Iris pigment epithelial cell (primary cell): ENCODE data around the gene ZCWPW1.
"Not testable (repeated sequence)": the region's sequence is repeated elsewhere in the genome, so short reads cannot be mapped to it uniquely, and the experiment has no call there.

Experiments used
- DNase-seq: peaks from one replicate; pipeline ENCODE4 v3.0.0-alpha.2; 2011; ENCODE audit warnings: low read depth

The ZCWPW1 gene

DNA sequence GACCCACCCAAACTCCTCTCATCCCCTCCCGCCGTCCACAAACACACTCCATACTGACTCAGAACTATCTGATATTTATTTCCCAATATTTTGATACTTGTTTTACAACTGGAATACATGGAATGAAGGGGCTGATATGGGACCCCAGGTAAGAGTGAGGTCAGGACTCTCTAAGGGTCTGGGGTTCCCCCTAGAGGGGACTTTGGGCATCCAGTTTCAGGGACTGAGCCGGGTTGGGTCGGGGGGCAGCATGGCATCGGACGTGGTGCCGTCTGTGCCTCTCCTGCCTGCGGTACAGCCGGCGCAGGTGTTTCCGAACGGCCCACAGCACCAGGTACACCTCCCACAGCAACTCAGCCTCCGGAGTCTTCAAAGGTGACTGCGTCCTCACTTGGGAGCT lies 28.1 kb upstream of the ZCWPW1 start:
- no peak for DNase-seq

DNA sequence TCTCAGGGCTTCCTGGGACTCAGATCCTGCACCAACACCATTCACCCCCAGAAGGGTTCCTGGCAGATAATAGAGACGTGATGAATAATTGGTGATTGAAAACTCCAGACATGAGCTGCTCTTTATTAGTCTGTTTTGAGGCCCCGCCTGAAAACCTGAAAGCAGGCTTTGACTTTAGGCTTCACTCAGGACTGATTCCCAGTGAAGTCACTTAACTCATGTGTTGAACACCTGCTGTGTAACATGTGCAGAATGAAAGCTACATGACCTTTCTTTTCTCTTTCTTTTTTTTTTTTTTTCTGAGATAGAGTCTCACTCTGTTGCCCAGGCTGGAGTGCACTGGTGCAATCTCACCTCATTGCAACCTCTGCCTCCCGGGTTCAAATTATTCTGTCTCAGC lies 26.7 kb upstream of the ZCWPW1 start:
- no peak for DNase-seq

DNA sequence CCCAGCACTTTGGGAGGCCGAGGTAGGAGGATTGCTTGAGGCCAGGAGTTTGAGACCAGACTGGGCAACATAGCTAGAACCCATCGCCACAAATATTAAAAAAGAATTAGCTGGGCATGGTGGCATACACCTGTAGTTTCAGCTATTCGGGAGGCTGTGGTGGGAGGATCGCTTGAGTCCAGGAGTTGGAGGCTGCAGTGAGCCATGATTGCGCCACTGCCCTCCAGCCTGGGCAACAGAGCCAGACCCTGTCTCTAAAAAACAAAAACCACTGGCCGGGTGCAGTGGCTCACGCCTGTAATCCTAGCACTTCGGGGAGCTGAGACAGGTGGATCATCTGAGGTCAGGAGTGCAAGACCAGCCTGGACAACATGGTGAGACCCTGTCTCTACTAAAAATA lies 25.4 kb upstream of the ZCWPW1 start:
- DNase-seq = not testable (repeated sequence)

DNA sequence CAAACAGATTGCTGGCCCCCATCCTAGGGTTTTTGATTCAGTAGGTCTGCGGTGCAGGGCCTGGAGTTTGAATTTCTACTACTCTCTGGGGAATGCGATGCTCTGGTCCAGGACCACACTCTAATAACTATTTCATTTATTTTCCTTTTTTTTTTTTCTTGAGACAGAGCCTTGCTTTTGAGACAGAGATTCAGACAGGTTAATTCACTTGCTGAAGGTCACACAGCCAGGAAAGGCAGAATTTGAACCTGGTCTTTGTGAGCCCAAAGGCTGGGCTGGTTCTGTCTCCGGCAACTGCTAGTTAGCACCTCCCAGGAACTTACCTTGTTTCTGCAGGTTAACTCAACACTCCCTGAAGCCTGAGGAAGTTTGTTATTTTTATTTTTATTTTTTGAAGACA lies 24.0 kb upstream of the ZCWPW1 start:
- DNase-seq = no peak

DNA sequence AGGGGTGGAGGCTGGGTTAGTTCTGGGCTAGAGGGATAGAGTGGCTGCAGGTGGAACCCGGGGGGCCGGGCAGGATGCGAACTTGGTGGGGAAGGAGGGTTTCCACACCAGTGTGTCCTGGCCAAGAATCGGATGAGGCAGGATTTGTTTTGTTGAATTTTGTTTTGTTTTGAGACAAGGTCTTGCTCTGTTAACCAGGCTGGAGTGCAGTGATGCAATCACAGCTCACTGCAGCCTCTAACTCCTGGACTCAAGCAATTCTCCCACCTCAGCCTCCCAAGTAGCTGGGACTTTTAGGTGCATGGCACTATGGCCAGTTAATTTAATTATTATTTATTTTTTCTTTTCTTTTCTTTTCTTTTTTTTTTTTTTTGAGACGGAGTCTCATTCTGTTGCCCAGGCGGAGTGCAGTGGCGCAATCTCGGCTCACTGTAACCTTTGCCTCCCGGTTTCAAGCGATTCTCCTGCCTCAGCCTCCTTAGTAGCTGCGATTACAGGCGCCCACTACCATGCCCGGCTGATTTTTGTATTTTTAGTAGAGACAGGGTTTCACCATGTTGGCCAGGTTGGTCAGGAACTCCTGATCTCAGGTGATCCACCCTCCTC lies 20.8 kb upstream of the ZCWPW1 start:
- peak; percentile 19 for DNase-seq

DNA sequence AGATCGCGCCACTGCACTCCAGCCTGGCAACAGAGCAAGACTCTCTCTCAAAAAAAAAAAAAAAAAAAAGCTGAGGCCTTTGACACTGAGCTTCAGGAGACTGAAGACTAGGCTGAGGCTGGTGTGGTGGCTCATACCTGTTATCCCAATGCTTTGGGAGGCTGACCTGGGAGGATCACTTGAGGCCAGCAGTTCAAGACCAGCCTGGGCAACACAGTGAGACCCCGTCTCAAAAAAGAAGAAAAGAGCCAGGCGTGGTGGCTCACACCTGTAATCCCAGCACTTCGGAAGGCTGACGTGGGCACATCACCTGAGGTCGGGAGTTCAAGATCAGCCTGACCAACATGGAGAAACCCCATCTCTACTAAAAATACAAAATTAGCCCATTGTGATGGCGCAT lies 18.9 kb upstream of the ZCWPW1 start:
- DNase-seq = not testable (repeated sequence)

DNA sequence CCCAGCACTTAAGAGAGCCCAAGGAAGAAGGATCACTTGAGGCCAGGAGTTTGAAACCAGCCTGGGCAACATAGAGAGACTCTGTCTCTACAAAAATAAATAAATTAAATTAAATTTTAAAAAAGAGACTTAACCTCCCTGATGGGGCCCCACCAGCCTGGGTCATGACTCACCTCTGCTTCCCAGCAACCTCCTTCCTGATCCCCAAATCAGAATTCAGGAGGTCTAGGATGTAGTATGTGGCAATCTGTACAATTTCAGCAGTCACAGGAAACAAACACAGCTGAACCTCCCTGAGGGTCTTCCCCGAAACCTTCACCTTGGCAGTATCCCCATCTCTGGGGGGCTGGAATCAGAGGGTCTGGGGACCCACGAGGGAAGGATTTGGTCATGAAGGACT lies 17.5 kb upstream of the ZCWPW1 start:
- peak; percentile 53 for DNase-seq

DNA sequence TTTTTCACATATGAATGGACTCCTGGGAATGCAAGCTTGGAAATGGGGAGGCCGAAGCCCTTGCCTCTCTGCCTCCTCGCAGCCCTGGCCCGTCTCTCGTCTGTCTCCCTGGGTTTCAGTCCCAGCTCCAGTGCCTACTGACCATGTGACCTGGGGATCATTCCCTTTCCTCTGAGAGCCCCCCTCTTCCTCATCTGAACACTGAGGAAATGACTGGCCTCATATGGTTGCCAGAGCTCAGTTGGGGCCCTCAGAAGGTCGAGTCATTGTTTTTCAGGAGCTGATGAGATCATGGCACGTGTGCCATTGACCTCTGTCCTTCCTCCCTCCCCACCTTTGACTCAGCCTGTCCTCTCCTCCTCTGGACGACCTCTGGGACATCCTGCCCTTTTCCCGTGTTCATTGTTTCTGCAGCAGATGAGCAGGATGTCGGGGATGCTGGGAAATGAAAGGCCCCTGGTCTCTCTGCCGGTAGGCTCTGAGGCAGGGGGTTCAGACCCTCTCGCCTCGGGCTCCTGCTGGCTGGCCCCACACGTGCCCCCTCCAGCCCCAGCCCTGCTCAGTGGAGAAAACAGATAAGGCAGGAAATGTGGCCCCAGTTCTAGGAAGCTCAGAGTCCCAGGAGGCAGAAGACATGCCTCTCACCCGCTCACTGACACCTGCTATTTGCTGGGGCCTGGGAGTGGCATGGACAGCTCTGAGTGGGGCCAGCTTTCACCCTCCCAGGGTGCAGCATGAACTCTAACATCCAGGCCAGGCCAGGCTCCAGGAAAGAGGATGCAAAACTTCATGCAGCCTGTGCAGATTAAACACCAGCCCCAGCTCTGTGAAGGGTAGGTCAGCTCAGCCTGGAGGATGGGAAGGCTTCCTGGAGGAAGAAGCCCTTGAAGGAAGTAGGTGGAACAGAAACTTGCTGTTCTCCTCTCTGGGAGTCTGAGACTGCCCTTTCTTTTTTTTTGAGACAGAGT lies 16.1 kb upstream of the ZCWPW1 start:
- DNase-seq = peak; percentile 68

DNA sequence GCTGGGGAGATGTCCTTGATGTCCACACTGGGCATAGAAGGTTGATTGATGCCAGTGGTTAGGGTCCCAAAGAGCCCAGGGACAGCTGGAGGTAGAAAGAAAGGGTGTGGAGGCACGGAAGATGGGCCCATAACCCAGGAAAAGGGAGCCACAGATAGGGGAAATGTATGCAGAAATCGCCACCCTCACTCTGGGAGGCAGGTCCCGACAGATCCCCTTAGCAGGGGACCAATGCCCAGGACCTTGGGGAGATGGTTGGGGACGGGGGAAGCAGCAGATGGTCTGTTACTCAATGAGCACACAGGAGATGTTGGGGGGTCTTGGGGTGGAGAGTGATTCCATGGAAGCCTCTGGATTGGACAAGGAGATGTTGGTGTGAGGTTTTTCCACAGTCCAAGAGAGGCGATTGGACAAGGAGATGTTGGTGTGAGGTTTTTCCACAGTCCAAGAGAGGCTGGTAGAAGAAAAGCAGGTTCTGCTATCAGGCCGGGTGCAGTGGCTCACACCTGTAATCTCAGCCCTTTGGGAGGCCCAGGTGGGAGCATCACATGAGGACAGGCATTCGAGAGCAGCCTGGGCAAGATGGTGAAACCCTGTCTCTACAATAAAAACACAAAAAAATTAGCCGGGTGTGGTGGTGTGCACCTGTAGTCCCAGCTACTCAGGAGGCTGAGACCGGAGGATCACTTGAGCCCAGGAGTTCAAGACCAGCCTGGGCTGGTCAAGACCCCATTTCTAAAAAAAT lies 14.8 kb upstream of the ZCWPW1 start:
- no peak for DNase-seq

DNA sequence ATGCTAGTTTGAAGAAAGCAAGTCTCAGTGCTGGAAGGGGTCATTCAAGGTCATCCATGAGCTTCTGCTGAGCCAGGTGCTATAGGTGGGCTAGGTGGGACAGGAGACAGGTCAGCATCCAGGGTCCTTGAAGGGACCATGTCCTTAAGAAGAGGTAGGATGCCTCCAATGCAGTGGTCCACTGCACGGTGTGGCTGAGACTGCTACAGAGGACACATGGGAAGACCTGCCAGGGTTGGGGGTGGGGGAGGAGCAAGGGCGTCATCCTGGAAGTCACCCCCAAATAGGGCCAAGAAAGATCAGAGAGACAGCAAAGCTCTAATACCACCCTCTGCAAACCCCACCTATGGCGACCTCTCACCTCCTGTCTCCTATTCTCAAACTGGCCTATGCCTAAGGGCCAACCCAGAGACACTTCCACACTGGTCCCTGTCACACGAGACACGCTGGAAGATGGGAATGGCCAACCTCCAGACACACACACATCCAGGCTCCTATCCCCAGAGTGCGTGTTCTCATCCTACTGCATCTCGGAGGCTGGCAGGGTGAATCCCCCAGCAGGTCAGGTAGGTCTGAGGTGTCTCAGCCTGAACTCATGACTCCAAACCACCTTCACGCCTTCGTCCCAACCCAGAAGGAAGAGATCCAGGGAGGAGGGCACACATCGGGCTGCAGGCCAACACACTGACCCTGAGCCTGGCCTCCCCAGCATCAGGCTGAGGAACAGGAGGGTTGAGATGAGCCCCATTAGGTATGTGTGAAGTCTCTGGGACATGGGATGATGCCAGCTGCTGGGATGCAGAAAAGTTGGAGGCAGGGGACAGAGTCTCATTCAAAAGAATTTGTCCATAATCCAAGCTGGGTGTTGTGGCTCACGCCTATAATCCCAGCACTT lies 13.4 kb upstream of the ZCWPW1 start:
- no peak for DNase-seq

DNA sequence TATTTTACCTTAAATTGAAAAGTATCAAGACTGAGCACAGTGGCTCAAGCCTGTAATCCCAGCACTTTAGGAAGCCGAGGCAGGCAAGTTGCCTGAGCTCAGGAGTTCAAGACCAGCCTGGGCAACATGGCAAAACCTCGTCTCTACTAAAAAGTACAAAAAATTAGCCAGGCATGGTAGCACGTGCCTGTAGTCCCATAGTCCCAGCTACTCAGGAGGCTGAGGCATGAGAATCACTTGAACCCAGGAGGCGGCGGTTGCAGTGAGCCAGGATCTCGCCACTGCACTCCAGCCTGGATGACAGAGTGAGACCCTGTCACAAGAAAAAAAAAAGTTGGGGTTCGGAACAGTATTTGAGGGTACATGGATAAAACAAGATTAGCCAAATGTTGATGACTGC lies 10.7 kb upstream of the ZCWPW1 start:
- DNase-seq = not testable (repeated sequence)

DNA sequence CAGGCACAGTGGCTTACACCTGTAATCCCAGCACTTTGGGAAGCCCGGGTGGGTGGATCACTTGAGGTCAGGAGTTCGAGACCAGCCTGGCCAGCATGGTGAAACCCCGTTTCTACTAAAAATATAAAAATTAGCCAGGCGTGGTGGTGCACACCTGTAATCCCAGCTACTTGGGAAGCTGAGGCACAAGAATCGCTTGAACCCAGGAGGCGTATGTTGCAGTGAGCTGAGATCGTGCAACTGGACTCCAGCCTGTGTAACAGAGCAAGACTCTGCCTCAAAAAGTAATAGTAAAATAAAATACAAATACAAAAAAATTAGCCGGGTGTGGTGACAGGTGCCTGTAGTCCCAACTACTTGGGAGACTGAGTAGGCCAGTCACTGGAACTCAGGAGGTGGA lies 10.2 kb upstream of the ZCWPW1 start:
- DNase-seq = not testable (repeated sequence)

DNA sequence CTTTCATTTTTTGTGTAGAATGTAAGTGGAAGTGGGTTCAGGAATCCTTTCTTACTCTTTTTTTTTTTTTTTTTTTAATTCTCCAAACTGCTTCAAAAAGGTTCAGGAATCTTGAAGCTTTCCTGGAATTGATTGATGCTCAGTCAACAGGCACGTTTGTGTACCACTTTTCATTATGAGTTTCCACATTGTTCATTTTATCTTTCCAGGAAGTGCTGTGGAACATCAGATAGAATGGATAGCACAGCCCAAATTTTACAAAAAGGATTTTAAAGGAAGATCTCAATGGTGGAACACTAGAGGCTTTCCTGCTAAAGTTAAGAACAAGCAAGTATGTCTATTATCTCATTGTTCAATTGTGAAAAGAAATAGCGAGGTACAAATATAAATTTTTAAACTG lies 9.7 kb upstream of the ZCWPW1 start:
- no peak for DNase-seq

DNA sequence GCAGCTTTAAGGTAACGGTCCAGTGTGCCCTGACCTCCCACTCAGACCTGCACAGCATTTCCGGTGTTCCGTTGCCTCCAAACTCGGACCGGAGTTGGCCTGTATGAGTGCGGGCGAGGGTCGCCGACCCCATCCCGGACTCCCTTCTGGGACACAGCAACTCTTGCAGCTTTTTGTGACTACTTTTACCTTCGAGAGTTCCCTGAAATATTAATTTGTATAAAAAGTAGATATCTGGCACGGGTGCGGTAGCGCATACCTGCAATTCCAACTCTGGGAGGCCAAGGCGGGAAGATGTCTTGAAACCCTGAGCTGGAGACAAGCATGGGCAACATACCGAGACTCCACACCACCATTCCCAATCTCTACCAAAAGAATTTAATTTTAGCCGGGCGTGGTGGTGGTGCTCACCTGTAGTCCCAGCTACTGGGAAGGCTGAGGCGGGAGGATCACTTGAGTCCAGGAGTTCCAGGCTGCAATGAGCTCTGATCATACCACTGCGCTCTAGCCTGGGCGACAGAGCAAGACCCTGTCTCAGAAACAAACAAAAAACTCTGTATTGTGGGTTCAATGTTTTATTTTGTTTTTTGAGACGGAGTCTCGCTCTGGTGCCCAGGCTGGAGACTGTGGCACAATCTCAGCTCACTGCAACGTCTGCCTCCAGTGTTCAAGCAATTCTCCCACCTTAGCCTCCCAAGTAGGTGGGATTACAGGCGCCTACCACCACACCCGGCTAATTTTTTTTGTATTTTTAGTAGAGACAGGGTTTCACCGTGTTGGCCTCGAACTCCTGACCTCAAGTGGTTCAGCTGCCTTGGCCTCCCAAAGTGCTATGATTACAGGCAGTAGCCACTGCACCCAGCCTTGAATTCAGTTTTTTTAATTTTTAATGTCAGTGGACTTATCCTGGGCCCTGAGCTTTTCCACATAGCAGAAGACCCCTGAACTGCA lies 8.9 kb upstream of the ZCWPW1 start:
- DNase-seq = no peak

DNA sequence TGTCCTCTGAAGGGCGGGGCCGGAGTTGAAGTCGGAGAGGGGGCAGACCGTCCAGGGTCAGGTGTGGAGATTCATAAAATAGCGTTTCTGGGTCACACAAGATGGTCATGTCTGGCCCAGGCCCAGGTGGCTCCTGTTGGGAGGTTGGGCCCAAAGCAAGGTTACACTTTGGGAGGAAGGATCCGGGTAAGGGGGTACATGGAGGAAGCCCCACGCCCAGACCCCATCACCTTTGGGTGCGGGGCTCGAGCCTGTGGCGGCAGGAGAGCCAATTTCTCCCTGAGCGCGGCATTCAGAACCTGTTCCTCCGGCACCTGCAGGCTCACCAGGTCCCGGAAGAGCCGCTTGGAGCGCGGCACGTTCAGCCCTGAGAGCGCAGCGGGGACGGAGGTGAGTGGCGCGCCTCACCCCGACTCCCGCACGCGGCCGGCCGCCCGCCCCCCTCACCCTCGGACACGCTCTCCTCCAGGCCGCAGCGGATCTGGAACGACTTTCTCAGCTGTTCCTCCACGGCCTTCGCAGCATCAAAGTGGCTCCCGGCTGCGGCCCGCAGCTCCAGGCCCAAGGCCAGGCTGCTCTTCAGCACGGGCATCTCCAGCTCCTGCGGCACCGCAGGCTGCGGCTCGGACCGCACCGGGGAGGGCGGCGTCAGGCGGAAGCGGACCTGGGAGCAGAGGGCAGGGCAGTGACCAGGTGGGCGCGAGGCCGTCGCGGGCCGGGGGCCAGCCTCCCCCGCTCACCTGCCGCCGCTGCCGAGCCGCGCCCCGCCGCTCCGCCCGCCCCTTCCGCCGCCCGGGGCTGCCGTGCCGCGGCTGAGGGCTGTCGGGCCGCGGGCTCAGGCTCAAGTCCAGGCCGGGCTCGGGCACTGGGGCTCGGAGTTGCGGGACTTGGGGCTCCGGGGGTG lies 7.2 kb upstream of the ZCWPW1 start:
- DNase-seq = peak; percentile 38

DNA sequence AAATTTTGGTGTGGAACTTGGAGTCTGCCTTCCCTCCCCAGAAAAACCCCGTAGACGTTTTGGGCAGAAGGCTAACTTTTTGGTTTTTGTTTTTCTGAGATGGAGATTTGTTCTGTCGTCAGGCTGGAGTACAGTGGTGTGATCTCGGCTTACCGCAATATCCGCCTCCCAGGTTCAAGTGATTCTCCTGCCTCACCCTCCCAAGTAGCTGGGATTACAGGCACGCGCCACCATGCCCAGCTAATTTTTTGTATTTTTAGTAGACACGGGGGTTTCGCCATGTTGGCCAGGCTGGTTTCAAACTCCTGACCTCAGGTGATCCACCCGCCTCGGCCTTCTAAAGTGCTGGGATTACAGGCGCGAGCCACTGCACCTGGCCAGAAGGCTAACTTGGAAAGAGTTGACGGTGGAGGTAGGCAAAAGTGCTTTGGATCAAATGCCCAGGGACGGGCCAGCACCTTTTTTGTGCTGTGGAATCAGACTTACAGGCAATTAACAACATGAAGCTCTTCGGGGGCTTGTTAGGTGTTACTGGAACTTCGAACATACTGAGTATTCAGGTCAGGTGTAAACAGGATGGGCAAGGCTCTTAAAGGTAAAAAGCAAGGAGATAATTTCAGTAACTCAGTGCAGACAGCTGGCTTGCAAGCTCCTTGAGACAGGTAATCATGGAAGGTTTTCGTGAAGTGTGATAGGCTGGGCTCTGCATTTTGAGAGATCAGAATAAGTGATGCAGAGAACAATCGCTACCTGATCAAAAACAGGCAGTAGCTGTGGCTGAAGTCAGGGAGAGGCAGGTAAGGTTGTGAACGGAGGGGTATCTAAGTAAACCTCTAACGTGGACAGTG lies 6.0 kb upstream of the ZCWPW1 start:
- no peak for DNase-seq

DNA sequence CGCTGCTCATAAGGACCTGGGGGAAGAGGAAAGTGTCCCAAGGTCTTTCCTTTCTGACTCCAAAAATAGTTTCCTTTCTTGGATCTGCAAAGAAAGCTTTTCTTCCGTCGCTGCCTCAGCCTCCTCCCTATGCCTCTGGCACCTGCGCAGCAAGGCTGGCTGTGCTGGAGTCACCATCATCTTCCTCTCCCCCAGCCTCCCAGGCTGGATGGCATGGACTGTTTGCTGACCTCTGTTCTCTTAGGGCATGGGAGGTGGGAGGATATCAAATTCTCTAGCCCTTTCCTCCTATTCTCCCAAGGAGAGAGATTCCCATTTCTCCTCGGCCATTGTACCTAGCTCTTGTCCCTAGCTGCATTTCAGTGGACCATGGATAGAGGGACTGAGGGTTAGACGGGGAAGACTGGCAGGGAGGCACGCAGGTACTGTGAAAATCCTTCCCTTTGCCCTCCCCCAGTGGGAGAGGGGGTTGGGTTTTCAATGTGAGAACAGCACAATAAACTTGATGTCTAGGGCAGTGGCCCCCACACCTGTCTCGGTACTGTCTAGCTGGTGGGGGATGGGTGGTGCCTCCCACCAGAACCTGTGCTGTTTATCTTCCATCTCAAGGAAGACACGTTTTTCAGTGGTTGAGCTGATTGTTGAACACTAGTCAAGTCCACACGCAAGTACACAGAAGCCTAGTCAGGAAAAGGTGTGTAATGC lies 5.2 kb upstream of the ZCWPW1 start:
- DNase-seq = no peak

DNA sequence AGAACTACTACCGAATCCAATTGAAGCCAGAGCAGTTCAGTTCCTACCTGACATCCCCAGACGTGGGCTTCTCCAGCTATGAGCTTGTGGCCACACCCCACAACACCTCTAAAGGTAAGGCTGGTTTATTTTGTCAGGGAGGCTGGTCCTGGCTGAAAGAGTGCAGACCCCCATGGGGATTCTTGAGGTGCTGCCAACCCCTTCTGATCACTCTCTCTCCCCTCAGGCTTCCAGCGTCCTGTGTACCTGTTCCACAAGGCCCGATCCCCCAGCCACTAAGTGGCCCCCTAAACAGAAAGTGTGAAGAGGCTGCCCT lies 4.7 kb upstream of the ZCWPW1 start:
- DNase-seq = no peak
